Neutrophil (primary cell): ENCODE data around the gene TTC8.

ENCODE experiments used
- H3K27ac ChIP-seq: fragments of 200-600 bp; sonication (generic); 2 replicates; pipeline ENCODE4 v1.5.1; 2016; ENCODE audit warnings: mild to moderate bottlenecking, moderate library complexity
- H3K27me3 ChIP-seq: fragments of 200-600 bp; sonication (generic); 2 replicates; pipeline ENCODE4 v1.6.0; 2016; ENCODE audit warnings: mild to moderate bottlenecking
- H3K36me3 ChIP-seq: fragments of 200-600 bp; sonication (generic); 2 replicates; pipeline ENCODE4 v1.5.1; 2017
- H3K4me1 ChIP-seq, 2 experiments: fragments of 200-600 bp in 1 of 2; sonication (generic) in 1 of 2; 1 replicate in 1 of 2; 2 replicates in 1 of 2; pipeline versions ENCODE4 v1.5.1 to v1.6.1; 2013 to 2016; ENCODE audit warnings: low read depth in 1 of 2, low read length in 1 of 2, mild to moderate bottlenecking in 1 of 2, moderate library complexity in 1 of 2; ENCODE audit not compliant: control insufficient read depth in 1 of 2, insufficient read depth in 1 of 2
- H3K4me3 ChIP-seq, 2 experiments: fragments of 200-600 bp in 1 of 2; sonication (generic) in 1 of 2; 1 replicate in 1 of 2; 2 replicates in 1 of 2; pipeline ENCODE4 v1.5.1; 2013 to 2016; ENCODE audit warnings: low read depth in 1 of 2, low read length in 1 of 2, mild to moderate bottlenecking in 1 of 2, moderate library complexity in 1 of 2
- H3K9me3 ChIP-seq: fragments of 200-600 bp; sonication (generic); 2 replicates; pipeline ENCODE4 v1.5.1; 2016
- TF ChIP-seq, protein P1 (sequence below): fragments of 200-600 bp; sonication (generic); IDR thresholded peaks from 2 replicates; pipeline ENCODE4 v1.5.1; 2016; ENCODE audit warnings: antibody characterized with exemption

TTC8 gene

DNA sequence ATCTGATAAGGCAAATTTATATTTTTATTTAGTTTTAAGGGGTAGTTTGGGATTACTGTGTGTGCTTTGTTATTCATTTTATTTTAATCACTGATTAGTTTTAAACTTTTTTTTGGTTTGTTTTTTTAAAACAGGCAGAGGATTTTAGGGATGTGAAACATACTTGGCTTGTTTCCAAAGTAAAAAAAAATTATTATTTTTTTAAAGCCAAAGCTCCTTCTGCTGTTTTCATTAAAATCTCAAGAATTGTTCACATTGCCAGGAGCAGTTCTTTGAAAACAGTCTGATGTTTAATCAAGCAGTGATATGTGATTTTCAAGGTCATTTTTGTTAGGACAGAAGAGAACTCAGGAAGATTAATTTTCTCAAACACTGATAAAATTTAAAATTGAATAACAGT, 11.2 kb downstream of the TTC8 start:
- H3K4me1 ChIP-seq = peaks cover 16 to 27% of the 10 kb centered on the region in 2 experiments
- no peaks in the 10 kb centered on the region for H3K36me3 ChIP-seq
- no peak overlapping the region for H3K4me3 ChIP-seq
- no peaks in the 10 kb centered on the region for H3K9me3 ChIP-seq
- TF ChIP-seq, protein P1, sequence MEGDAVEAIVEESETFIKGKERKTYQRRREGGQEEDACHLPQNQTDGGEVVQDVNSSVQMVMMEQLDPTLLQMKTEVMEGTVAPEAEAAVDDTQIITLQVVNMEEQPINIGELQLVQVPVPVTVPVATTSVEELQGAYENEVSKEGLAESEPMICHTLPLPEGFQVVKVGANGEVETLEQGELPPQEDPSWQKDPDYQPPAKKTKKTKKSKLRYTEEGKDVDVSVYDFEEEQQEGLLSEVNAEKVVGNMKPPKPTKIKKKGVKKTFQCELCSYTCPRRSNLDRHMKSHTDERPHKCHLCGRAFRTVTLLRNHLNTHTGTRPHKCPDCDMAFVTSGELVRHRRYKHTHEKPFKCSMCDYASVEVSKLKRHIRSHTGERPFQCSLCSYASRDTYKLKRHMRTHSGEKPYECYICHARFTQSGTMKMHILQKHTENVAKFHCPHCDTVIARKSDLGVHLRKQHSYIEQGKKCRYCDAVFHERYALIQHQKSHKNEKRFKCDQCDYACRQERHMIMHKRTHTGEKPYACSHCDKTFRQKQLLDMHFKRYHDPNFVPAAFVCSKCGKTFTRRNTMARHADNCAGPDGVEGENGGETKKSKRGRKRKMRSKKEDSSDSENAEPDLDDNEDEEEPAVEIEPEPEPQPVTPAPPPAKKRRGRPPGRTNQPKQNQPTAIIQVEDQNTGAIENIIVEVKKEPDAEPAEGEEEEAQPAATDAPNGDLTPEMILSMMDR = no peak
- no peak overlapping the region for H3K27ac ChIP-seq
- H3K27me3 ChIP-seq = no peaks in the 10 kb centered on the region

DNA sequence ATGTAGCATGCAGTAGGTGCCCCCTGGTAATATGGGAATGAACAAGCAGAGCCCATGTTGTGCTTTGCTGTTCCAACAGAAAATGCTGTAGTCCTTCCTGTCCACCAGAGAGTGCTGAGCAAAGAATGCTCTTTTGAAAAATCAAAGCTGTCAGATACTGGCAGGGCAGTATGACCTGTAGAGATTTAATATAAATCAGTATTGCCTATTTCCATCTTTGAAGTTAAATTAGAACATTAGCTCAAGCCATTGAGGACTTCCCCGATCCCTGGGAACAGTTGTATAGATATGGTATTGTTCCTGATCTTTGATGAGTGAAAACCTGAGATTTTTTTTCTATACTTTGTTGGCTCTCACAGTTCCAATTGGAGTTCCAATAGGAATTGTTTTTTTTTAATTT, 13.0 kb downstream of the TTC8 start:
- TF ChIP-seq, protein P1 = no peak
- no peak overlapping the region for H3K4me3 ChIP-seq

GRCh38 chr14:88838015-88838414, 13.6 kb downstream of the TTC8 start:
- peaks cover 7% of the 10 kb centered on the region for H3K36me3 ChIP-seq
- TF ChIP-seq, protein P1 = no peak

More for the DNA sequence above, 13.0 kb downstream of the TTC8 start:
- Histone ChIP-seq H3K27me3 (no peaks in the 10 kb centered on the region), H3K36me3 (peaks cover 7% of the 10 kb centered on the region), H3K9me3 (no peaks in the 10 kb centered on the region), H3K4me1 (peaks cover 9 to 14% of the 10 kb centered on the region in 2 experiments), H3K27ac (no peak overlapping the region)

GRCh38 chr14:88840926-88841325, 16.5 kb downstream of the TTC8 start:
- Histone ChIP-seq H3K4me1 (no peaks in the 10 kb centered on the region), H3K9me3 (no peaks in the 10 kb centered on the region), H3K36me3 (peaks cover 7% of the 10 kb centered on the region), H3K27me3 (no peaks in the 10 kb centered on the region), H3K4me3 (no peak overlapping the region), H3K27ac (no peak overlapping the region)
- TF ChIP-seq, protein P1 = no peak

More at GRCh38 chr14:88838015-88838414, 13.6 kb downstream of the TTC8 start:
- H3K27me3 ChIP-seq = no peaks in the 10 kb centered on the region
- no peaks in the 10 kb centered on the region for H3K9me3 ChIP-seq
- H3K27ac ChIP-seq = no peak overlapping the region
- no peak overlapping the region for H3K4me3 ChIP-seq
- H3K4me1 ChIP-seq = peaks cover 4 to 9% of the 10 kb centered on the region in 2 experiments

DNA sequence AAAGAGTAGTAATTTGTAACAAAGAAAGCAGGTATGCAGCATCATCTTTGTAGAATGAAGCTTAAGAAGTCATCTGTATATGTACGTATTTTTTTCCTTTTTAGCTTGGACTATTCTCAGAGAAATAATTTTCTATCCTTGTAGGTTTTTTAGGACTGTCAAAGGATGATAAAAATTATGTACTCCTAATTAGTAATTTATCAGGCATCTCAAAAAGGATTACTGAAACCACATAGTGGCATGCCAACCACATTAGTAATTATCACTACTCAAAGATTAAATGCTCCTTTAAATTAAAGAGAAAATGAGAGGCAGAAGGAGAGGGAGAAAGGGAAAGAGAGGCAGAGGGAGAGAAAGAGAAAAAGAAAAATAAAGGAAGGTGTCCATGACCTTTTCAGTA, 17.3 kb downstream of the TTC8 start:
- no peak overlapping the region for H3K27ac ChIP-seq
- no peaks in the 10 kb centered on the region for H3K27me3 ChIP-seq
- H3K36me3 ChIP-seq = peaks cover 7% of the 10 kb centered on the region
- TF ChIP-seq, protein P1 = no peak
- H3K4me1 ChIP-seq = no peaks in the 10 kb centered on the region
- H3K4me3 ChIP-seq = no peak overlapping the region
- H3K9me3 ChIP-seq = no peaks in the 10 kb centered on the region

GRCh38 chr14:88842414-88842813, 18.0 kb downstream of the TTC8 start:
- Histone ChIP-seq H3K27me3 (no peaks in the 10 kb centered on the region), H3K4me1 (no peaks in the 10 kb centered on the region), H3K4me3 (no peak overlapping the region), H3K27ac (no peak overlapping the region), H3K36me3 (peaks cover 7% of the 10 kb centered on the region), H3K9me3 (no peaks in the 10 kb centered on the region)
- TF ChIP-seq, protein P1 = no peak
